HG02678 (cell line): ENCODE data around the gene FAM83F.

Experiments used
- ATAC-seq: cut with Tn5 transposase; IDR thresholded peaks from one replicate; pipeline ENCODE4 v1.9.1; 2021; ENCODE audit warnings: mild to moderate bottlenecking, moderate library complexity; ENCODE audit not compliant: unreplicated experiment

The FAM83F gene

DNA sequence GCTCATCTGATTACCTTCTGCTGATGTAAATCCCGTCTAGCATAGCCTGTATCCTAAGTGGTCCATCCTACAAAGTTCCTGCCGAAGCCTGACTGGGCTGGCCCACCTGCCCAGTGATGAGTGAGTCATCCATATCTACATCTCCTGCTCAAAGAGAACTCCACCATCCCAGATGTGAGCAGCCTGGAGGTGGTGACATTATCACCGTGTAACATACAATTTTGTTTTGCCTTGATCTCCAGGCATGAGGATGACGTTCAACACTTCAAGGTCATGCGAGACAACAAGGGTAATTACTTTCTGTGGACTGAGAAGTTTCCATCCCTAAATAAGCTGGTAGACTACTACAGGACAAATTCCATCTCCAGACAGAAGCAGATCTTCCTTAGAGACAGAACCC is 29.0 kb upstream of the FAM83F start:
- no peak for ATAC-seq

DNA sequence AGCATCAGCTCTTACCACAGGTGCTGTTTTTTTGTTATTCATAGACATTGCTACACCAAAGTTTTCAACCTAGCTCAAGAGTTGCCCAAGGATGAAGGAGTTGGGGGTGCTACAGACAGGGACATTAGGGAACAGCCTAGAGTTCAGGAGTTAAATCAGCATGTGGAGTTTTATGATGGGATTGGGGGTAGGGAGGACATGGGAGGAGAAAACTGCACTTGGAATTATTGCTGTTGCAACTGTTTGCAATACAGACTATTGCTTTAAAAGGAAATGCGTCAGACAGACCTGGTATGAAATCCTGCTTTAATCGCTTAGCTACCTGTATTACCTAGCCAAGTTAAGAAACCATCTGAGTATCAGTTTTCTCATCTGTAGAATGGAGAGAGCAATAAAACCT is 28.3 kb upstream of the FAM83F start:
- no peak for ATAC-seq

- ATAC-seq, result no peak
These were observed 27.5 kb upstream of the FAM83F start for GRCh38 chr22:39967103-39967829.

DNA sequence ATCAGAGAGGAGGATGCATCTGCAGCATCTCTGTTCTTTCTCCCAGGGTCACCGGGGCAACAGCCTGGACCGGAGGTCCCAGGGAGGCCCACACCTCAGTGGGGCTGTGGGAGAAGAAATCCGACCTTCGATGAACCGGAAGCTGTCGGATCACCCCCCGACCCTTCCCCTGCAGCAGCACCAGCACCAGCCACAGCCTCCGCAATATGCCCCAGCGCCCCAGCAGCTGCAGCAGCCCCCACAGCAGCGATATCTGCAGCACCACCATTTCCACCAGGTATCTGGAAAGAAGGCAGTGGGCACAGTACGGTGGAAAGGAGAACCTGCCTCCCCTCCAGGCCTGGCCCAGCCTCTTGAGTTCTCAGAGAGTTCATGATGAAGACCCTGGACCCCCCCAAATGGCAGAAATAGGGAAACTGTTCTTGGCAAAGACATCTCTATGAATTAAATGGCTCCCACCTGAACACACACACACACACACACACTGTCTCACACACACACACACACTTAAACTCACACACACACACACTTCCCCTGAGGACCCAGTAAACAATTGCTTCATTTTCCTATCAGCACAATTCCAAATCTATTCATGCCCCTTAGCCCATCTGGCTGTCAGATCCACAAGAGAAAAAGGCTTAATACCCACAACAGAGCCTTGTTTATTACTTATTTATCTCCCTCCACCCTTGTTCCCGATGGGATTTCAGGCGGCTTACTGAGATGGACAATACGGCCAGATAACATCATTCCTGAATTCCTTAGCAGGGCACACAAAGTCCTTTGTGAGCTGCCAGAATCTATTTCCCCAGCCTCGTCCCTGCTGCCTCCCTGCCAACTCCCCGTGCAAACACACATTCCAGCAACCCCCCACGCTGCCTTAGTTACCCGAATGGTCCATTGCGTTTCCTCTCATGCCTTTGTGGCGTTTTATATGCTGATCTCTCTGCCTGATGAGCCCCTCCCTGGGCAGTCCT is 26.5 kb upstream of the FAM83F start:
- no peak for ATAC-seq

DNA sequence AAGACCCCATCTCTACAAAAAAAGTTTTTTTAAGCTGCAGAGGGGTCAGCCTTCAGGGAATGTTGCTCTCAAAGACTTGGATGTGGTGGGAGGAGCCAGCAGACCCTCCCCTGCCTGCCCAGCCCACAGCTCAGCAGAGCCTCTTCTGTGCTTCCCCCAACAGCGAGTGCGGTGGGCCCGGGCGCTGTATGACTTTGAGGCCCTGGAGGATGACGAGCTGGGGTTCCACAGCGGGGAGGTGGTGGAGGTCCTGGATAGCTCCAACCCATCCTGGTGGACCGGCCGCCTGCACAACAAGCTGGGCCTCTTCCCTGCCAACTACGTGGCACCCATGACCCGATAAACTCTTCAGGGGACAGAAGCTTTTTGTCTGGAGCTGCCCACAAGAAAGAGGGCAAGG is 24.0 kb upstream of the FAM83F start:
- no peak for ATAC-seq

GRCh38 chr22:39972641-39973040 is 22.1 kb upstream of the FAM83F start:
- no peak for ATAC-seq

GRCh38 chr22:39973656-39974055 is 21.1 kb upstream of the FAM83F start:
- no peak for ATAC-seq

- ATAC-seq, result no peak
These were observed 20.7 kb upstream of the FAM83F start for GRCh38 chr22:39974065-39974464.

DNA sequence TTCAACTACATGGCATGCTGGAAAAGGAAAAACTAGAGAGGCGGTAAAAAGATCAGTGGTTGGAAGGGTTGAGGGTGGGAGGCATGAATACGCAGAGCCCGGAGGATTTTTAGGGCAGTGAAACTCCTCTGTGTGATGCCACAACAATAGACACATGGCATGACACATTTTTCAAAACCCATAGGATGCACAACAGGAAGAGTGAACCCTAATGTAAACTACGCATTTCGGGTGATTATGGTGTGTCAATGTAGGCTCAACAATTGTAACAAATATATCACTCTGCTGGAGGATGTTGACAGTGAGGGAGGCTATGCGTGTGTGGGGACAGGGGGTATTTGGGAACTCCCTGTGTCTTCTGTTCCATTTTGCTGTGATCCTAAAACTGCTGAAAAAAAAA is 15.7 kb upstream of the FAM83F start:
- ATAC-seq, result no peak

GRCh38 chr22:39979458-39979857 is 15.3 kb upstream of the FAM83F start:
- ATAC-seq, result no peak

GRCh38 chr22:39980596-39980995 is 14.2 kb upstream of the FAM83F start:
- no peak for ATAC-seq

DNA sequence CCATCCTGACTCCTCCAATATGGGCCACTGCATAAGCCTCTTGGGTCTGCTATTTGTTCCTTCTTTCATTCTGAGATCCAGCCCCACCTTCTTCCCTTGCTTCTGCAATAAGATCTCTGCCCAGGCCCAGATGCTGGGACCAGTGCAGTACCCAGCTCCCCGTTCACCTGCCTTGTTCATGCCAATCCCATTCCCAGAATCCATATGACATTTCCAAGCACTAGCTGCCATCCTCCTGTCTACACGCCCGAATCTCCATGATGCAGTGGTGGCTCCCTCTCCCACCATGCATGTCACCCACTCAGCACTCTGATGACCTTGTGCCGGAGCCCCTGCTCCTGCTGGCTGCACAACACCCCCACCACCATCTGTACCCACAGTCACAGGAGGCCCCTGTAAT is 11.4 kb upstream of the FAM83F start:
- no peak for ATAC-seq

DNA sequence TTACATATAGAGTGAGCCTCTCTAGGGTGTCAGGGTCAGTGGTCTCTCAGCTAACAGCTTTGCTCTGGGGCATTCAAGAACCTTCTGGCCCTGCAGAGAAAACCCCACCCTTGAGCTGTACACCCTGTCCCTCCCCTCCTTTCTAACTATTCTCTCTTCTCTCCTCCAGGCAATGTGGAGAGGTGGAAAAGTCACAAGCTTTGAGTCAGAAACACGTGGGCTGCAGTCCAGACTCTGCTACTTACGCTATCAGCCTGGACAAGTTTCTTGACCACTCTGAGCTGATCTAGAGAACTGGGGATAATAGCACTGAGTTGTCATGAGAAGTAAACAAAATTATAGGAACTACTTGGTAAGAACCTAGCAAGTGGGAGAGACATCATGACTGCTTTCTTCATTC is 10.7 kb upstream of the FAM83F start:
- no peak for ATAC-seq

- ATAC-seq, result no peak
These were observed 10.0 kb upstream of the FAM83F start for GRCh38 chr22:39984746-39985145.

DNA sequence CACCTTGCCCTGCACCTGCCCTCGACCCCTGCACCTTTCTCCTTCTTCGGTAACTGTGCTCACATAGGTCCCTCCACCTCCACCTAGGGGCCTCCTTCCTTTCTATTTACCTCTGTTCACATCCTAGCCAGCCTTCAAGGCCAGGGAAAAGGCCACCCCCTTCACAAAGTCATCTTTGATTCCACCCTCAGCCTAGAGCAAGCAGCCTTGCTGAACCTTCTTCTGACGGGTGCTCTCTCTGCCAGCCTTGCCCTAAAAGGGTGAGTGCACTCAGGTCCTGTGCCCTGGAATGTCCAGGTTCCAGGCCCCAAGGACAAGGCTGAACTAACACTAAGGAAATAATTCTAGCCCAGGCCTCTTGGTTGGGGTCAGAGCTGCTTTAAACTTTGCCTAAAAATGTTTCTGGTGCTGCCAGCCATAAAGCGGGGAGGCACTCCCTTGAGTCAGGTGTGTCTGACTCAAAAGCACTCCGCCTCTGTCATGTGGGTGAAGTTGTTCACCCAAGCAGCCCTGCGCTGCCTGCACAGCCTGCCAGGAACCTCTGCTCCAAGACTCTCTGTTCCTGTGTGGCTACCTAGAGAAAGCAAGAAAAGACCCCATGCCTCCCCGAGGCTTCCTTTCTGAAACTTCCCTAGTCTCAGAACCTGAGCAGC is 9.2 kb upstream of the FAM83F start:
- ATAC-seq, result no peak

GRCh38 chr22:39988386-39989114 is 6.2 kb upstream of the FAM83F start:
- ATAC-seq, result no peak

DNA sequence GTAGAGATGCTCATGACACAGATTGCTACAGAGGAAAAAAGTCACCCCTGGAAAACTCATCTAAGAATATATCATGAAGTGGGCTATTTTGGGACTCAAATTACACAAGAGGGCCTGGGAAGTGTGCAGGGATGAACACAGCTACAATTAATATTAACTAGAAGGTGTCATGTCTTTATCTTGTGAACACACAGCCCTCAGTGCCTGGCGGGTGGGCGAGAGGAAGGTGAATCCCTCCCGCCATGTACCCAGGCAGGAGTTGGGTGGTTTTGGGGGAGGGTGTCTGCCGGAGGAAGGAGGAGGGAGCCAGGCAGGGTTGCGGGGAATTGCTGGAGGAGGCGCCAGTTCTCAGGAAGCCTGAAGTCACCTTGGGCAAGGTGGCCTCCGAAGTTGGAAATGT is 5.1 kb upstream of the FAM83F start:
- no peak for ATAC-seq

DNA sequence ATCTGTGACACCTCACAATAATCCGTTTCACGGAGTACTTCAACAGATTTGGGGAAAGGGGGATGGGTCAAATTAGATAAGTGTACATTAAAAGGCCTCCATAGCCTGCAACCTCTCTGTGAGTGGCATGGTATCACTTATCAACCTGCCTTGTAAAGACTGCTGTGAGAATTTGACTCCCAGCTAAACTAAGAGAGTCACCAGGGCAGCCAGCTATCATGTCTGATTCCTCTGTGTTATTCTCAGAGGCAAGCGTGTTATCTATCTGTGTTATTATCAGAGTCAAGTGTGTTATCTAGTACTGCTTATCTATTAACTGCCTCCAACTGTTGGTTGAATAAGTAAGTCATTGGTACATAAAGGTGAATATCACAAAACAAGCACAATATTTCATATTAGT is 4.1 kb upstream of the FAM83F start:
- no peak for ATAC-seq

- ATAC-seq, result no peak
These were observed 3.4 kb upstream of the FAM83F start for GRCh38 chr22:39991159-39991860.

GRCh38 chr22:39992088-39992826 is 2.5 kb upstream of the FAM83F start:
- no peak for ATAC-seq
